HCT116 (cell line): Measurements from ENCODE around the gene ZCCHC2. TPM values are rescaled to one million over a fixed set of nuclear protein-coding genes. Genes with fewer than 3 reads are reported as not detected.

ENCODE experiments used
- ATAC-seq: fragments of 200-7000 bp; cut with Tn5 transposase; 2 replicates; pipeline ENCODE4 v1.9.1; 2020; ENCODE audit warnings: mild to moderate bottlenecking, moderate library complexity
- BruUV-seq: library from RNA; stranded (reverse); fragments of 400-500 nt; replicated peaks from 2 replicates; lab custom pipeline; 2021; lab: Mats Ljungman, UMichigan
- CTCF ChIA-PET: fragments of 300-600 bp; sonication (Branson Sonifier 250); formaldehyde crosslinking; loops from one replicate; lab custom pipeline; 2021; ENCODE audit warnings: antibody characterized with exemption; lab: Charles Lee
- POLR2A ChIA-PET: fragments of 300-600, 350-600 bp; sonication (Branson Sonifier 250); formaldehyde crosslinking; loops from one replicate; lab custom pipeline; 2021; ENCODE audit warnings: antibody characterized with exemption; lab: Charles Lee
- RAD21 ChIA-PET, 2 experiments: fragments of 300-600 bp; sonication (Branson Sonifier 250); formaldehyde crosslinking; loops; one replicate each; lab custom pipeline; 2023; ENCODE audit warnings: low total read pairs in 2 of 2; ENCODE audit not compliant: uncharacterized antibody in 2 of 2, unreplicated experiment in 2 of 2, low non-redundant PET in 1 of 2; lab: Charles Lee
- DNase-seq: peaks from one replicate; pipeline ENCODE4 v3.0.0-alpha.2; 2010; ENCODE audit warnings: low read depth, low spot score
- H2AFZ ChIP-seq: fragments of 200-600 bp; shearing (Covaris generic), sonication (generic); 2 replicates; pipeline ENCODE4 v1.6.1; 2017; ENCODE audit warnings: low read depth, mixed run types, mixed read lengths, antibody characterized with exemption, low read length; ENCODE audit not compliant: poor library complexity, severe bottlenecking
- H3K27ac ChIP-seq: 2 replicates; pipeline ENCODE4 v1.5.1; 2012; ENCODE audit warnings: low read depth, low read length
- H3K27me3 ChIP-seq: fragments of 200-600 bp; sonication (generic); 2 replicates; pipeline ENCODE4 v1.6.1; 2016; ENCODE audit warnings: mixed run types, low read length, mixed read lengths; ENCODE audit not compliant: insufficient read depth
- H3K36me3 ChIP-seq, 2 experiments: fragments of 200-500 bp in 1 of 2; fragments of 200-600 bp in 1 of 2; sonication (Bioruptor generic) in 1 of 2; sonication (generic) in 1 of 2; 2 replicates each; pipeline versions ENCODE4 v1.5.1 to v1.6.1; 2014 to 2016; ENCODE audit warnings: low read length in 2 of 2, inconsistent platforms in 1 of 2, mixed read lengths in 1 of 2, mixed run types in 1 of 2; ENCODE audit not compliant: insufficient read depth in 2 of 2, control insufficient read depth in 1 of 2
- H3K4me1 ChIP-seq, 2 experiments: fragments of 200-600 bp in 1 of 2; sonication (generic) in 1 of 2; 2 replicates each; pipeline versions ENCODE4 v1.5.1 to v1.6.1; 2012 to 2017; ENCODE audit warnings: low read length in 2 of 2, inconsistent platforms in 1 of 2, mild to moderate bottlenecking in 1 of 2, mixed read lengths in 1 of 2, mixed run types in 1 of 2, moderate library complexity in 1 of 2; ENCODE audit not compliant: insufficient read depth in 2 of 2, control insufficient read depth in 1 of 2
- H3K4me2 ChIP-seq: fragments of 200-600 bp; sonication (generic); 2 replicates; pipeline ENCODE4 v1.6.1; 2017; ENCODE audit warnings: mixed run types, low read length, mixed read lengths
- H3K4me3 ChIP-seq, 2 experiments: fragments of 200-600 bp in 1 of 2; sonication (generic) in 1 of 2; replicated peaks in 1 of 2; 2 replicates each; pipeline ENCODE4 v1.5.1; 2011 to 2016; ENCODE audit warnings: low read length in 2 of 2, control low read depth in 1 of 2, low read depth in 1 of 2, mild to moderate bottlenecking in 1 of 2, mixed read lengths in 1 of 2, mixed run types in 1 of 2
- H3K79me2 ChIP-seq: fragments of 200-600 bp; sonication (generic); 2 replicates; pipeline ENCODE4 v1.6.1; 2017; ENCODE audit warnings: mild to moderate bottlenecking, mixed run types, low read length, moderate library complexity, mixed read lengths; ENCODE audit not compliant: insufficient read depth
- H3K9ac ChIP-seq: fragments of 200-600 bp; sonication (generic); 2 replicates; pipeline ENCODE4 v1.6.1; 2016; ENCODE audit warnings: low read length, mixed read lengths
- H3K9me2 ChIP-seq: fragments of 200-600 bp; sonication (generic), shearing (Covaris generic); 2 replicates; pipeline ENCODE4 v1.6.1; 2017; ENCODE audit warnings: mixed run types, mild to moderate bottlenecking, moderate library complexity; ENCODE audit not compliant: insufficient read depth
- H3K9me3 ChIP-seq, 2 experiments: fragments of 200-500 bp in 1 of 2; fragments of 200-600 bp in 1 of 2; sonication (Bioruptor generic) in 1 of 2; sonication (generic) in 1 of 2; 2 replicates each; pipeline ENCODE4 v1.6.1; 2014 to 2017; ENCODE audit warnings: low read length in 2 of 2, mixed read lengths in 2 of 2, inconsistent platforms in 1 of 2, low read depth in 1 of 2, mild to moderate bottlenecking in 1 of 2, mixed run types in 1 of 2, moderate library complexity in 1 of 2; ENCODE audit not compliant: control insufficient read depth in 1 of 2, insufficient read depth in 1 of 2
- H4K20me1 ChIP-seq: fragments of 200-600 bp; sonication (generic), shearing (Covaris generic); 2 replicates; pipeline ENCODE4 v1.6.1; 2017; ENCODE audit warnings: mixed run types, mild to moderate bottlenecking, moderate library complexity; ENCODE audit not compliant: insufficient read depth
- ATF3 ChIP-seq: IDR thresholded peaks from 2 replicates; pipeline ENCODE4 v1.6.1; 2012
- CBX3 ChIP-seq: IDR thresholded peaks from 2 replicates; pipeline ENCODE4 v1.6.1; 2012; ENCODE audit warnings: low read depth
- CEBPB ChIP-seq: IDR thresholded peaks from 2 replicates; pipeline ENCODE4 v1.6.1; 2012; ENCODE audit warnings: low read depth
- EGR1 ChIP-seq: IDR thresholded peaks from 2 replicates; pipeline ENCODE4 v1.6.1; 2012; ENCODE audit warnings: low read depth
- ELF1 ChIP-seq: IDR thresholded peaks from 2 replicates; pipeline ENCODE4 v1.6.1; 2012; ENCODE audit warnings: low read depth, borderline replicate concordance
- JUND ChIP-seq: IDR thresholded peaks from 2 replicates; pipeline ENCODE4 v1.6.1; 2012
- POLR2AphosphoS5 ChIP-seq: IDR thresholded peaks from 2 replicates; pipeline ENCODE4 v1.6.1; 2011; ENCODE audit warnings: mild to moderate bottlenecking, low read depth, low read length, moderate library complexity
- SP1 ChIP-seq: IDR thresholded peaks from 2 replicates; pipeline ENCODE4 v1.6.1; 2012; ENCODE audit warnings: low read depth
- SRF ChIP-seq: IDR thresholded peaks from 2 replicates; pipeline ENCODE4 v1.6.1; 2012; ENCODE audit warnings: low read depth
- TCF7L2 ChIP-seq: IDR thresholded peaks from 2 replicates; pipeline ENCODE4 v1.7.0; 2011; ENCODE audit warnings: borderline replicate concordance, inconsistent platforms; ENCODE audit not compliant: insufficient read depth, insufficient read length; ENCODE audit errors: extremely low read depth
- YY1 ChIP-seq: IDR thresholded peaks from 2 replicates; pipeline ENCODE4 v1.6.1; 2011; ENCODE audit warnings: low read length, low read depth, moderate library complexity, mild to moderate bottlenecking; ENCODE audit not compliant: insufficient replicate concordance; ENCODE audit errors: extremely low read depth
- ZFX ChIP-seq: fragments of 450-650 bp; IDR thresholded peaks from 2 replicates; pipeline ENCODE4 v1.6.1; 2017
- ZNF274 ChIP-seq: fragments of 200-500 bp; sonication (Bioruptor generic); IDR thresholded peaks from 2 replicates; pipeline ENCODE4 v1.6.1; 2014; ENCODE audit warnings: mild to moderate bottlenecking, low read depth, low read length, inconsistent platforms
- intact Hi-C: fragments of 100-400 bp; cut with micrococcal nuclease; formaldehyde crosslinking; loops from 2 replicates; pipeline ENCODE4 v1.10.0; 2022
- total RNA-seq: library from RNA; stranded (reverse); gene quantifications from one replicate; pipeline ENCODE4 v1.2.1, GENCODE V29; 2021; ENCODE audit not compliant: unreplicated experiment
- TF ChIP-seq, protein P1 (sequence below): IDR thresholded peaks from 2 replicates; pipeline ENCODE4 v1.6.1; 2011; ENCODE audit warnings: mild to moderate bottlenecking, low read length, moderate library complexity; ENCODE audit not compliant: insufficient replicate concordance; ENCODE audit errors: extremely low read depth
- TF ChIP-seq, protein P2 (sequence below): IDR thresholded peaks from 2 replicates; pipeline ENCODE4 v1.6.1; 2012

The ZCCHC2 gene
- total RNA-seq, 1 experiment from 2014 or later: 17.7 TPM

GRCh38 chr18:62514570-62514969, 8.3 kb upstream of the ZCCHC2 start (continued):
- no peak for TF ChIP-seq TCF7L2
- no peak for TF ChIP-seq ZFX
- TF ChIP-seq SRF: no peak
- no peak for TF ChIP-seq EGR1
- TF ChIP-seq ATF3: no peak
- TF ChIP-seq CEBPB: no peak
- no peak for TF ChIP-seq SP1
- TF ChIP-seq ZNF274: no peak
- no peak for TF ChIP-seq POLR2AphosphoS5

- Histone ChIP-seq H3K79me2 (no peaks in the 10 kb centered on the region), H3K9me3 (0 out of 4 replicates have a peak, but pooled peaks cover 0 to 5% of the 10 kb centered on the region in 2 experiments), H3K9me2 (no peaks in the 10 kb centered on the region), H2AFZ (no peak overlapping the region), H3K27ac (no peak overlapping the region), H4K20me1 (no peaks in the 10 kb centered on the region), H3K4me3 (no peak overlapping the region), H3K27me3 (no peaks in the 10 kb centered on the region), H3K9ac (no peak overlapping the region), H3K4me1 (peaks cover under 1 to 3% of the 10 kb centered on the region in 2 experiments; a peak in 3 of 4 replicates), H3K36me3 (no peaks in the 10 kb centered on the region), H3K4me2 (no peak overlapping the region)
- intact Hi-C loops: loop anchor here (2.0 kb wide), 1 partner anchor 57 kb away; no protein-coding TSS in a partner anchor
- ChIA-PET POLR2A (no interaction called here), RAD21 (no interaction called here), CTCF (no interaction called here)
- ATAC-seq: no peak
- no peak for DNase-seq
- TF ChIP-seq, protein P1, sequence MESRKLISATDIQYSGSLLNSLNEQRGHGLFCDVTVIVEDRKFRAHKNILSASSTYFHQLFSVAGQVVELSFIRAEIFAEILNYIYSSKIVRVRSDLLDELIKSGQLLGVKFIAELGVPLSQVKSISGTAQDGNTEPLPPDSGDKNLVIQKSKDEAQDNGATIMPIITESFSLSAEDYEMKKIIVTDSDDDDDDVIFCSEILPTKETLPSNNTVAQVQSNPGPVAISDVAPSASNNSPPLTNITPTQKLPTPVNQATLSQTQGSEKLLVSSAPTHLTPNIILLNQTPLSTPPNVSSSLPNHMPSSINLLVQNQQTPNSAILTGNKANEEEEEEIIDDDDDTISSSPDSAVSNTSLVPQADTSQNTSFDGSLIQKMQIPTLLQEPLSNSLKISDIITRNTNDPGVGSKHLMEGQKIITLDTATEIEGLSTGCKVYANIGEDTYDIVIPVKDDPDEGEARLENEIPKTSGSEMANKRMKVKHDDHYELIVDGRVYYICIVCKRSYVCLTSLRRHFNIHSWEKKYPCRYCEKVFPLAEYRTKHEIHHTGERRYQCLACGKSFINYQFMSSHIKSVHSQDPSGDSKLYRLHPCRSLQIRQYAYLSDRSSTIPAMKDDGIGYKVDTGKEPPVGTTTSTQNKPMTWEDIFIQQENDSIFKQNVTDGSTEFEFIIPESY: no peak
- TF ChIP-seq TCF7L2 (no peak), CBX3 (no peak), ZNF274 (no peak), CEBPB (no peak), JUND (no peak), EGR1 (no peak), ATF3 (no peak), ELF1 (no peak), YY1 (no peak)
- TF ChIP-seq, protein P2, sequence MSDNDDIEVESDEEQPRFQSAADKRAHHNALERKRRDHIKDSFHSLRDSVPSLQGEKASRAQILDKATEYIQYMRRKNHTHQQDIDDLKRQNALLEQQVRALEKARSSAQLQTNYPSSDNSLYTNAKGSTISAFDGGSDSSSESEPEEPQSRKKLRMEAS: no peak
- BruUV-seq: no TSS peak
Measured at GRCh38 chr18:62516242-62516641, 6.6 kb upstream of the ZCCHC2 start.
